Epithelial cell of esophagus (primary cell): ENCODE data around the gene PHB1.
"Not testable (repeated sequence)": the region's sequence is repeated elsewhere in the genome, so short reads cannot be mapped to it uniquely, and the experiment has no call there.

ENCODE experiments used
- DNase-seq: peaks from one replicate; pipeline ENCODE4 v3.0.0; 2010; ENCODE audit warnings: low read depth
- H3K4me3 ChIP-seq: 2 replicates; pipeline ENCODE4 v1.5.1; 2011; ENCODE audit warnings: mild to moderate bottlenecking, low read length, control low read depth
- TF ChIP-seq, protein P1 (sequence below): IDR thresholded peaks from 2 replicates; pipeline ENCODE4 v1.5.1; 2011; ENCODE audit warnings: low read depth, mild to moderate bottlenecking, low read length, control low read depth, inconsistent platforms; ENCODE audit not compliant: insufficient read depth; ENCODE audit errors: missing control alignments

The PHB1 gene

DNA sequence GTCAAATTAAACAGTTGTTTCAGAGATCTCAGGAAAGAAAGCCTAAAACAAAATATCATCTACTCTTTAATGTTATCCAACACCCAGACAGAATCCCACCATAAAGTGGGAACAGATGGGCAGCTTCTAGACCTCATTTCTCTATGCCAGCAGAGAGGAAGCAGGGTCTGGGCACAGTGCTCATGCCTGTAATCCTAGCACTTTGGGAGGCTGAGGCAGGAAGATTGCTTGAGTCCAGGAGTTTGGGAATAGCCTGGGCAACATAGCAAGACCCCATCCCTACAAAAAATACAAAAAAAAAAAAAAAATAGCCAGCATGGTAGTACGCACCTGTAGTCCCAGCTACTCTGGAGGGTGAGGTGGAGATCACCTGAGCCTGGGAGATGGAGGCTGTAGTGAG, 39.1 kb downstream of the PHB1 start:
- DNase-seq: no peak
- no peak overlapping the region for H3K4me3 ChIP-seq
- TF ChIP-seq, protein P1, sequence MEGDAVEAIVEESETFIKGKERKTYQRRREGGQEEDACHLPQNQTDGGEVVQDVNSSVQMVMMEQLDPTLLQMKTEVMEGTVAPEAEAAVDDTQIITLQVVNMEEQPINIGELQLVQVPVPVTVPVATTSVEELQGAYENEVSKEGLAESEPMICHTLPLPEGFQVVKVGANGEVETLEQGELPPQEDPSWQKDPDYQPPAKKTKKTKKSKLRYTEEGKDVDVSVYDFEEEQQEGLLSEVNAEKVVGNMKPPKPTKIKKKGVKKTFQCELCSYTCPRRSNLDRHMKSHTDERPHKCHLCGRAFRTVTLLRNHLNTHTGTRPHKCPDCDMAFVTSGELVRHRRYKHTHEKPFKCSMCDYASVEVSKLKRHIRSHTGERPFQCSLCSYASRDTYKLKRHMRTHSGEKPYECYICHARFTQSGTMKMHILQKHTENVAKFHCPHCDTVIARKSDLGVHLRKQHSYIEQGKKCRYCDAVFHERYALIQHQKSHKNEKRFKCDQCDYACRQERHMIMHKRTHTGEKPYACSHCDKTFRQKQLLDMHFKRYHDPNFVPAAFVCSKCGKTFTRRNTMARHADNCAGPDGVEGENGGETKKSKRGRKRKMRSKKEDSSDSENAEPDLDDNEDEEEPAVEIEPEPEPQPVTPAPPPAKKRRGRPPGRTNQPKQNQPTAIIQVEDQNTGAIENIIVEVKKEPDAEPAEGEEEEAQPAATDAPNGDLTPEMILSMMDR: no peak

DNA sequence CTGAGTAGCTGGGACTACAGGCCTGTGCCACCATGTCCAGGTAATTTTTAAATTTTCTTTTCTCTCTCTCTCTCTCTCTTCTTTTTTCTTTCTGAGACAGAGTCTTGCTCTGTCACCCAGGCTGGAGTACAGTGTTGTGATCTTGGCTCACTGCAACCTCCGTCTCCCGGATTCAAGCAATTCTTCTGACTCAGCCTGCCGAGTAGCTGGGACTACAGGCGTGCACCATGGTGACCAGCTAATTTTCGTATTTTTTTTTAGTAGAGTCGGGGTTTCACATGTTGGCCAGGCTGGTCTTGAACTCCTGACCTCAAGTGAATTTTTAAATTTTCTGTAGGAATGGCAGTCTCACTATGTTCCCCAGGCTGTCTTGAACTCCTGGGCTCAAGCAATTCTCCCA, 41.6 kb downstream of the PHB1 start:
- TF ChIP-seq, protein P1: no peak
- no peak overlapping the region for H3K4me3 ChIP-seq
- no peak for DNase-seq

GRCh38 chr17:49372425-49372824, 42.3 kb downstream of the PHB1 start:
- DNase-seq: no peak
- TF ChIP-seq, protein P1: no peak
- H3K4me3 ChIP-seq: no peak overlapping the region

DNA sequence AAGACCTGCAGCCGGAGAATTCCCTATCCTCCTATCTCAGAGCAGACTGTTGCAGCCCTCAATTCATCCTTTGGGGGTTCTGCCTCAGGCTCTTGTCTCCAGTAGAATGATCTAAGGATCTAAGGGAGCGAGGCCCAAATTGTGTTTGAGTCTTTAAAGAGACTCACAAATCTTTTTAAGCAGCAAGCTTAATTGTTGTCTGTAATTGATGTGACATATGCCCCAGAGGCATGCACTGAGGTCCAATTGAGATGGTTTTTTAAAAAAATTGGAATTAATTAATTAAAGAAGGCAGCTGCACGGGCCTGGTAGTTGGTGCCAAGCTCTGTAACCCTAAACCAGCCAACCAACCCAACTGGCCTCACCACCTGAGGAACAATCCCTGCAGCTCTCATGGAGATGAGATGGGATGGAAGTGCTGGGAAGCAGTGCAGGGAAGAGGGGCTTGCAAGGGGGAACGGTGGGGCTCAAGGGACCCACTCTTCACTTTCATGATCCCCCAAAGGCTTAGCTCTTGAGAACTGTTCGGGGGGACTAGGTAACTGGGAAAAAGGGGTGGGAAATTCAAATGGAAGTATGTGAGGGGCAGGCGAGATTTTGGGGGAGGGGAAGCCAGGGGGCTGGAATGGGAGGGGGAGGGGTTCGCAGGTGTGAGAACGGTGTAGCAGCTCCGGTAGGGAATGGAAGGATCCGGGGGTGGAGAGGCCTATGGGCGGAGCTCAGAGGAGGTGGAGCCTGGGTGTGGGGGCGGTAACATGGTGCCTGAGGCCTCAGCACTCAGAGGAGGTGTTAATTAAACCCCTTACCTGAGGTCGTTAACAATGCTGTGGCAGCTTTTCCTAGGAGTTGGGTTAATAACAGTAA, 43.5 kb downstream of the PHB1 start:
- no peak overlapping the region for H3K4me3 ChIP-seq
- DNase-seq: peak; percentile 21
- TF ChIP-seq, protein P1: no peak

GRCh38 chr17:49369760-49370159, 44.9 kb downstream of the PHB1 start:
- H3K4me3 ChIP-seq: no peak overlapping the region
- DNase-seq: no peak
- TF ChIP-seq, protein P1: no peak

GRCh38 chr17:49369089-49369488, 45.6 kb downstream of the PHB1 start:
- no peak overlapping the region for H3K4me3 ChIP-seq
- TF ChIP-seq, protein P1: no peak
- DNase-seq: no peak

DNA sequence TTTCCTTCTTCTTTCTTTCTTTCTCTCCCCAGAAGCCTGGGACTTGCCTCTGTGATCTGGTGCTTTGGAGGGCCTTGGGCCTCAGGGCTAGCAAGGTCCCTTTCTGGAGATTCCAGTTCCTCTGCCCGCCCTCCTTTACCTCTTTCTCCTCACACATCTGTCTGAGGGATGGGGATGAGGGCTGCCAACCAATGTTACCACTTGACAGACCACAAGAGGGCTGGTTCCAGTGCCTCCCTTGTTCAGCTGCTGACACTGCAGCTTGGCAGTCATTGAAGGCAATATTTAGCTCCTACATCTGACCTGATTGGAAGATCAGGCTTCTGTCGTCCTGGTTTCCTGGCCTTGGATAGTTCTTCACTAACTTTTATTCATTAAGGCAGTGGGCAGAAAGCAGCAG, 49.0 kb downstream of the PHB1 start:
- TF ChIP-seq, protein P1: peak; percentile 34
- DNase-seq: peak; percentile 35
- H3K4me3 ChIP-seq: no peak overlapping the region

- not testable (repeated sequence) for DNase-seq, H3K4me3 ChIP-seq
Measured at GRCh38 chr17:49365126-49365525, 49.6 kb downstream of the PHB1 start.
